Measurements from ENCODE around the gene CRYAB.
A peak's percentile ranks its signal among the peaks of the same experiment; 100 is the strongest.
"Not testable (repeated sequence)": the region's sequence is repeated elsewhere in the genome, so short reads cannot be mapped to it uniquely, and the experiment has no call there.

Gene CRYAB

GRCh38 chr11:111910676-111911562 lies 651 bp downstream of the CRYAB start:
- DNase-seq: peak in 43 of 51 donors; percentile 13 to 92 (median 68)

- DNase-seq: peak in 1 of 51 donors; percentile 43
Observed at GRCh38 chr11:111909378-111909777, 2.2 kb downstream of the CRYAB start.

GRCh38 chr11:111908639-111909305 lies 2.8 kb downstream of the CRYAB start:
- DNase-seq: peak in 2 of 51 donors; percentile 16 to 43

- DNase-seq: no peak
Observed at GRCh38 chr11:111906680-111907079, 4.9 kb downstream of the CRYAB start.

GRCh38 chr11:111905411-111905810 lies 6.2 kb downstream of the CRYAB start:
- no peak for DNase-seq

GRCh38 chr11:111886844-111887243 lies 24.7 kb downstream of the CRYAB start:
- DNase-seq: no peak

GRCh38 chr11:111886032-111886431 lies 25.5 kb downstream of the CRYAB start:
- DNase-seq: no peak

GRCh38 chr11:111885053-111885452 lies 26.5 kb downstream of the CRYAB start:
- DNase-seq: not testable (repeated sequence)

GRCh38 chr11:111882202-111882601 lies 29.4 kb downstream of the CRYAB start:
- DNase-seq: peak in 4 of 51 donors; percentile 1 to 9 (median 4)

- DNase-seq: no peak
Observed at GRCh38 chr11:111879637-111879960, 32.0 kb downstream of the CRYAB start.

GRCh38 chr11:111878849-111879636 lies 32.5 kb downstream of the CRYAB start, which contains the start of the genes CFAP68 and FDXACB1:
Gene CFAP68, plus strand, starts transcription at chr11:111879541. Its CDS starts 20 bp downstream, at chr11:111879561.
Gene FDXACB1, minus strand, starts transcription at chr11:111879165. Its CDS starts 33 bp downstream, at chr11:111879132.
- peak; percentile 79 to 98 (median 95) for DNase-seq

GRCh38 chr11:111878385-111878848 lies 33.2 kb downstream of the CRYAB start:
- peak in 1 of 51 donors; percentile 31 for DNase-seq

- DNase-seq: peak in 1 of 51 donors; percentile 45
Observed at GRCh38 chr11:111871693-111872161, 39.8 kb downstream of the CRYAB start.

- peak; percentile 30 to 91 (median 60) for DNase-seq
Observed at GRCh38 chr11:111870886-111871692, 40.5 kb downstream of the CRYAB start, which contains the start of gene ALG9. Gene ALG9, minus strand, starts transcription at chr11:111871581. Its CDS starts 99 bp downstream, at chr11:111871482.

GRCh38 chr11:111870522-111870885 lies 41.1 kb downstream of the CRYAB start:
- no peak for DNase-seq

- no peak for DNase-seq
Observed at GRCh38 chr11:111870113-111870512, 41.5 kb downstream of the CRYAB start.

GRCh38 chr11:111860257-111860656 lies 51.3 kb downstream of the CRYAB start:
- no peak for DNase-seq
